ENCODE measurements around the gene NPR3. TPM values are rescaled to one million over a fixed set of nuclear protein-coding genes. Genes with fewer than 3 reads are reported as not detected.

The NPR3 gene
- polyA plus RNA-seq, 1 of the 3 experiments (the other 2 are of a cell fraction): 35.8 TPM

DNA sequence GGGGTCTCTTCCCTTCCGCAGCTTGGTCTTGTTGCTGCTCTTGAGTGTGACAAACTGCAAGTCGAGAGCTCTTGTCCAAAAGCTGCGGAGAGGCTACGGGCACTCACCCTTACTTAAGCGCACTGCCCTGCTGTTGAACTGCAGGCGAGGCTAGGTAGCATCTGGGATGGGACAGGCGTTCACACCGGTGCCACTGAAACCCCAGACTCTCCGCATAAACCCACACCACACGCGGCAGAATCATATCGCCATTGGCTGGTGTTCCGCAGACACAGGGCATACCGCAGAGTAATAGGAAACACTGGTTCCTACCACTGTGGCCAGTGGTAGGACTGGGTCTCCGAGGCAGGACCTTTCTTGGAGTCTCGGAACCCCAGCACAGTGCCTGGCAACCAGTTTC, 2.2 kb upstream of the NPR3 start (continued):
- TF ChIP-seq FOXM1 (IDR thresholded peaks at IDR 0.05; ENCODE audit: low read depth) (no peak), PBX3 (IDR thresholded peaks at IDR 0.05) (no peak)
- TF ChIP-seq, protein P1, sequence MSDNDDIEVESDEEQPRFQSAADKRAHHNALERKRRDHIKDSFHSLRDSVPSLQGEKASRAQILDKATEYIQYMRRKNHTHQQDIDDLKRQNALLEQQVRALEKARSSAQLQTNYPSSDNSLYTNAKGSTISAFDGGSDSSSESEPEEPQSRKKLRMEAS (IDR thresholded peaks at IDR 0.05; ENCODE audit: low read depth): no peak

GRCh38 chr5:32709750-32710549, 1.2 kb upstream of the NPR3 start:
- H3K4me3 ChIP-seq (ENCODE audit: low read depth in 2 of 2, low read length in 1 of 2): peak overlapping the region; percentile 65 to 77
- WGBS (ENCODE audit: low lambda C conversion rate): 2% methylated on average over 31 of the region's 49 CpGs
- peak; percentile 80 for TF ChIP-seq CHD2 (IDR thresholded peaks at IDR 0.05; ENCODE audit: low read length, partially characterized antibody)
- TF ChIP-seq POLR2AphosphoS5 (IDR thresholded peaks at IDR 0.05; ENCODE audit: low read depth, low read length): peak; percentile 25; the same call in 1 of the 2 replicates
- TF ChIP-seq FOXJ3 (CRISPR knock-in tag; IDR thresholded peaks at IDR 0.05): no peak
- TF ChIP-seq RXRA (IDR thresholded peaks at IDR 0.05; ENCODE audit: borderline replicate concordance, low read depth): no peak
- TF ChIP-seq, protein P1 (IDR thresholded peaks at IDR 0.05; ENCODE audit: low read depth): peak; percentile 58
- TF ChIP-seq REST (IDR thresholded peaks at IDR 0.05; ENCODE audit: low read depth, low read length): no peak
- TF ChIP-seq EP300 (IDR thresholded peaks at IDR 0.05; ENCODE audit: borderline replicate concordance in 1 of 2, low read depth in 1 of 2, low read length in 1 of 2): 0 out of 4 replicates have a peak, but pooled peaks of 1 of the 2 experiments have one; percentile 38
- peak; percentile 53; the same call in 1 of the 2 replicates for TF ChIP-seq TAF1 (IDR thresholded peaks at IDR 0.05; ENCODE audit: borderline replicate concordance, low read depth, low read length)
- TF ChIP-seq, protein P2, sequence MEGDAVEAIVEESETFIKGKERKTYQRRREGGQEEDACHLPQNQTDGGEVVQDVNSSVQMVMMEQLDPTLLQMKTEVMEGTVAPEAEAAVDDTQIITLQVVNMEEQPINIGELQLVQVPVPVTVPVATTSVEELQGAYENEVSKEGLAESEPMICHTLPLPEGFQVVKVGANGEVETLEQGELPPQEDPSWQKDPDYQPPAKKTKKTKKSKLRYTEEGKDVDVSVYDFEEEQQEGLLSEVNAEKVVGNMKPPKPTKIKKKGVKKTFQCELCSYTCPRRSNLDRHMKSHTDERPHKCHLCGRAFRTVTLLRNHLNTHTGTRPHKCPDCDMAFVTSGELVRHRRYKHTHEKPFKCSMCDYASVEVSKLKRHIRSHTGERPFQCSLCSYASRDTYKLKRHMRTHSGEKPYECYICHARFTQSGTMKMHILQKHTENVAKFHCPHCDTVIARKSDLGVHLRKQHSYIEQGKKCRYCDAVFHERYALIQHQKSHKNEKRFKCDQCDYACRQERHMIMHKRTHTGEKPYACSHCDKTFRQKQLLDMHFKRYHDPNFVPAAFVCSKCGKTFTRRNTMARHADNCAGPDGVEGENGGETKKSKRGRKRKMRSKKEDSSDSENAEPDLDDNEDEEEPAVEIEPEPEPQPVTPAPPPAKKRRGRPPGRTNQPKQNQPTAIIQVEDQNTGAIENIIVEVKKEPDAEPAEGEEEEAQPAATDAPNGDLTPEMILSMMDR (IDR thresholded peaks at IDR 0.05): peak; percentile 86
- peak; percentile 22; the same call in 1 of the 2 replicates for TF ChIP-seq TCF12 (IDR thresholded peaks at IDR 0.05)
- TF ChIP-seq RAD21 (IDR thresholded peaks at IDR 0.05; ENCODE audit: low read length): peak; percentile 47
- 0 out of 2 replicates have a peak, but pooled peaks have one; percentile 31 for TF ChIP-seq YY1 (IDR thresholded peaks at IDR 0.05; ENCODE audit: low read depth)
- peak; percentile 21; the same call in 1 of the 2 replicates for TF ChIP-seq MXI1 (IDR thresholded peaks at IDR 0.05; ENCODE audit: low read depth, low read length)
- no peak for TF ChIP-seq JUND (IDR thresholded peaks at IDR 0.05)
- TF ChIP-seq, protein P3, sequence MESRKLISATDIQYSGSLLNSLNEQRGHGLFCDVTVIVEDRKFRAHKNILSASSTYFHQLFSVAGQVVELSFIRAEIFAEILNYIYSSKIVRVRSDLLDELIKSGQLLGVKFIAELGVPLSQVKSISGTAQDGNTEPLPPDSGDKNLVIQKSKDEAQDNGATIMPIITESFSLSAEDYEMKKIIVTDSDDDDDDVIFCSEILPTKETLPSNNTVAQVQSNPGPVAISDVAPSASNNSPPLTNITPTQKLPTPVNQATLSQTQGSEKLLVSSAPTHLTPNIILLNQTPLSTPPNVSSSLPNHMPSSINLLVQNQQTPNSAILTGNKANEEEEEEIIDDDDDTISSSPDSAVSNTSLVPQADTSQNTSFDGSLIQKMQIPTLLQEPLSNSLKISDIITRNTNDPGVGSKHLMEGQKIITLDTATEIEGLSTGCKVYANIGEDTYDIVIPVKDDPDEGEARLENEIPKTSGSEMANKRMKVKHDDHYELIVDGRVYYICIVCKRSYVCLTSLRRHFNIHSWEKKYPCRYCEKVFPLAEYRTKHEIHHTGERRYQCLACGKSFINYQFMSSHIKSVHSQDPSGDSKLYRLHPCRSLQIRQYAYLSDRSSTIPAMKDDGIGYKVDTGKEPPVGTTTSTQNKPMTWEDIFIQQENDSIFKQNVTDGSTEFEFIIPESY (IDR thresholded peaks at IDR 0.05; ENCODE audit: borderline replicate concordance, low read depth): peak; percentile 84
- TF ChIP-seq SMC3 (IDR thresholded peaks at IDR 0.05; ENCODE audit: low read depth, low read length): peak; percentile 58
- H3K4me1 ChIP-seq (ENCODE audit: control insufficient read depth in 1 of 2, insufficient read depth in 2 of 2, low read depth in 1 of 2, low read length in 1 of 2): peaks cover 6 to 12% of the 10 kb centered on the region in 2 experiments; a peak in 1 of 4 replicates
- H3K27me3 ChIP-seq (ENCODE audit: insufficient read depth): no peaks in the 10 kb centered on the region
- H3K27ac ChIP-seq (ENCODE audit: low read depth in 2 of 2, low read length in 1 of 2): peak overlapping the region; percentile 58 to 95
- H3K79me2 ChIP-seq (ENCODE audit: insufficient read depth): peaks cover 43% of the 10 kb centered on the region
- no peaks in the 10 kb centered on the region for H3K9me2 ChIP-seq
- POLR2A ChIA-PET: no interaction called here
- no peaks in the 10 kb centered on the region for H4K20me1 ChIP-seq (ENCODE audit: insufficient read depth)
- H3K9me3 ChIP-seq: no peaks in the 10 kb centered on the region
- peak overlapping the region; percentile 91 for H3K9ac ChIP-seq
- CTCF ChIA-PET: interaction anchor here (0.6 to 1.4 kb wide), 8 partner anchors 10 to 719 kb away, joined by 3 to 8 read pairs (median 4); no protein-coding TSS in a partner anchor
- H3K36me3 ChIP-seq (replicated peaks in 1 of 2; ENCODE audit: control insufficient read depth in 1 of 2, insufficient read depth in 2 of 2, low read length in 1 of 2): no peaks in the 10 kb centered on the region
- peak overlapping the region; percentile 82 for H3K4me2 ChIP-seq
- H3F3A ChIP-seq (replicated peaks; ENCODE audit: insufficient read depth): peaks cover 31% of the 10 kb centered on the region
- peak; percentile 71 for DNase-seq
- peak overlapping the region; percentile 76 for H2AFZ ChIP-seq (ENCODE audit: low read depth)
